BJ (cell line): Measurements from ENCODE around the gene MESP2. TPM values are rescaled to one million over a fixed set of nuclear protein-coding genes. Genes with fewer than 3 reads are reported as not detected.

ENCODE experiments used
- CTCF ChIA-PET: fragments of 350-600 bp; formaldehyde crosslinking; extraction: SDS; loops from one replicate; lab custom pipeline; 2021; ENCODE audit warnings: antibody characterized with exemption, inconsistent platforms; lab: Yijun Ruan, JAX
- POLR2A ChIA-PET: fragments of 300-600 bp; sonication (Branson Sonifier 250); formaldehyde crosslinking; extraction: SDS; loops from one replicate; lab custom pipeline; 2021; ENCODE audit warnings: antibody characterized with exemption; lab: Charles Lee
- DNase-seq: peaks from one replicate; pipeline ENCODE4 v3.0.0-alpha.2; 2011; ENCODE audit warnings: low read depth
- H3K27me3 ChIP-seq: 2 replicates; pipeline ENCODE4 v1.6.0; 2011; ENCODE audit warnings: low read length; ENCODE audit not compliant: control insufficient read depth, insufficient read depth
- H3K36me3 ChIP-seq: 2 replicates; pipeline ENCODE4 v1.5.1; 2011; ENCODE audit warnings: low read length; ENCODE audit not compliant: control insufficient read depth, insufficient read depth
- H3K4me3 ChIP-seq: 2 replicates; pipeline ENCODE4 v1.5.1; 2011; ENCODE audit warnings: low read depth, mild to moderate bottlenecking, control low read depth, low read length
- polyA plus RNA-seq: library from polyadenylated mRNA; depleted of rRNA; stranded (reverse); fragments of >200 nt; gene quantifications from 2 replicates; pipeline ENCODE4 v1.2.3, GENCODE V29; 2011
- TF ChIP-seq, protein P1 (sequence below): IDR thresholded peaks from 2 replicates; pipeline ENCODE4 v1.5.1; 2011; ENCODE audit warnings: low read depth, mild to moderate bottlenecking, control low read depth, inconsistent platforms, low read length, moderate library complexity; ENCODE audit not compliant: insufficient read depth

The MESP2 gene
- polyA plus RNA-seq, 1 experiment: 0.39 TPM

DNA sequence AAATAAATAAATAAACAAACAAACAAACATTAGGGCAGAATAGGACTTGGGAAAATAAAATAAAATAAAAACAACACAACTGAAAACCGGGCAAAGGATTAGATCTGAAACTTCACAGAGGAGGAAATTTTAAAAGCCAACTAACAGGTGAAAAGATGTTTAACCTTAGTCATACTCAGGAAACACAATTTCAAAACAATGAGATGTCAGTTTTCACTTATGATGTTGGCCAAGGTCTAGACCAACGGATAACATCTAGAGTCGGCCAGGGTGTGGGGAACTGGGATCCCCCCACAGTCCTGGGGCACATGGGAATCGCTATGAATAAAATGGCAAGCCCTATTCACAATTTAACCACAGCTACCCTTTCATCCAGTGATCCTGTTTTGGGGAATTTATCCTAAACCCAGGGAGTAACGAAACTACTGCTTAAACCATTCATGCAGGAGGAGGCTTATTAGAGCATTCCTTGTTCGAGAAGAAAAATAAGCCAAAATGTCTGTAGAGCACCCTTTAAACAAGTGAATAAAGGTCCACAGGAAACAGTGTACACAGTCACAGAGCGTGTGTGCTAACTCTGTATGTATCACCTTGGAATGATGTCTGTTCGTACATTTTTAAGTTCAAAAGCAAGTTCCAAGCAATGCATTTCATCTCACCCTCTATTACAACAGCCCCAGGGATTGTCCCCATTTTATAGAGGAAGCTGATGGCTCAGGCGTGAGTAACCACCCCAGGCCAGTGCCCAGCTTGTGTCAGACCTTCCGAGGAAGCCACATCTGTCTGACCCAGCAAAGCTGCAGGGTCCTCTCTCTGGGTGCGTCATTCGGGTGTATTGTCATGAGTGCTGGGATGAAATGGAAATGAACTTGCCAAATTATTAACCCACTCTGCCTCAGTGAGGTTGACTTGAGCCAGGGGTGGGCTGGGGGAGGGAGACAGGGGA, 44.8 kb downstream of the MESP2 start:
- Histone ChIP-seq H3K27me3 (no peaks in the 10 kb centered on the region), H3K4me3 (no peak overlapping the region), H3K36me3 (no peaks in the 10 kb centered on the region)
- DNase-seq: peak; percentile 82
- POLR2A ChIA-PET: interaction anchor here (1.6 kb wide), 1 partner anchor 16 kb away, joined by 5 read pairs; no protein-coding TSS in a partner anchor
- CTCF ChIA-PET: interaction anchor here (0.6 to 1.2 kb wide), 2 partner anchors 40 to 57 kb away, joined by 3 to 5 read pairs; no protein-coding TSS in a partner anchor
- TF ChIP-seq, protein P1, sequence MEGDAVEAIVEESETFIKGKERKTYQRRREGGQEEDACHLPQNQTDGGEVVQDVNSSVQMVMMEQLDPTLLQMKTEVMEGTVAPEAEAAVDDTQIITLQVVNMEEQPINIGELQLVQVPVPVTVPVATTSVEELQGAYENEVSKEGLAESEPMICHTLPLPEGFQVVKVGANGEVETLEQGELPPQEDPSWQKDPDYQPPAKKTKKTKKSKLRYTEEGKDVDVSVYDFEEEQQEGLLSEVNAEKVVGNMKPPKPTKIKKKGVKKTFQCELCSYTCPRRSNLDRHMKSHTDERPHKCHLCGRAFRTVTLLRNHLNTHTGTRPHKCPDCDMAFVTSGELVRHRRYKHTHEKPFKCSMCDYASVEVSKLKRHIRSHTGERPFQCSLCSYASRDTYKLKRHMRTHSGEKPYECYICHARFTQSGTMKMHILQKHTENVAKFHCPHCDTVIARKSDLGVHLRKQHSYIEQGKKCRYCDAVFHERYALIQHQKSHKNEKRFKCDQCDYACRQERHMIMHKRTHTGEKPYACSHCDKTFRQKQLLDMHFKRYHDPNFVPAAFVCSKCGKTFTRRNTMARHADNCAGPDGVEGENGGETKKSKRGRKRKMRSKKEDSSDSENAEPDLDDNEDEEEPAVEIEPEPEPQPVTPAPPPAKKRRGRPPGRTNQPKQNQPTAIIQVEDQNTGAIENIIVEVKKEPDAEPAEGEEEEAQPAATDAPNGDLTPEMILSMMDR: no peak

DNA sequence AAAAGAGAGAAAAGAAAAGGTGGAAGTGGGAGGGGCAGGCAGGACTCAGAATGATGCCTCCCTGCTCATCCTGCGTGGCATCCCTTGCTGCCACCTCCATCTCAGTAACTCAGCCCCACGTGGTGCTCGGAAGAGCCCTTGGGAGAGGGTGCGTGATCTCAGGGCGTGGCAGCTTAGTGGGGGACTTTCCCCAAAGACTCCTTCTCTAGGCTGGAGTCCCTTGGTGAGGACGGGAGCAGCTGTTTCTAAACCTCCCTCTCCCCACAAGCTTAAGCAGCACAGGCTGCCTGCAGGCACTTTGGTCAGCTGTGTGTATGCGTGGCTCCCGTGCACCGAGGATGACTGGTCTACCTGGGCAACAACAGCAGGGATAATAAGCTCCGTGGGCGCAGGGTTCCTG, 45.9 kb downstream of the MESP2 start:
- POLR2A ChIA-PET: interaction anchor here (1.6 kb wide), 1 partner anchor 15 kb away, joined by 5 read pairs; no protein-coding TSS in a partner anchor
- TF ChIP-seq, protein P1: no peak
- CTCF ChIA-PET: interaction anchor here (1.2 kb wide), 1 partner anchor 56 kb away, joined by 3 read pairs; no protein-coding TSS in a partner anchor
- Histone ChIP-seq H3K4me3 (no peak overlapping the region), H3K27me3 (no peaks in the 10 kb centered on the region), H3K36me3 (no peaks in the 10 kb centered on the region)
- DNase-seq: no peak

DNA sequence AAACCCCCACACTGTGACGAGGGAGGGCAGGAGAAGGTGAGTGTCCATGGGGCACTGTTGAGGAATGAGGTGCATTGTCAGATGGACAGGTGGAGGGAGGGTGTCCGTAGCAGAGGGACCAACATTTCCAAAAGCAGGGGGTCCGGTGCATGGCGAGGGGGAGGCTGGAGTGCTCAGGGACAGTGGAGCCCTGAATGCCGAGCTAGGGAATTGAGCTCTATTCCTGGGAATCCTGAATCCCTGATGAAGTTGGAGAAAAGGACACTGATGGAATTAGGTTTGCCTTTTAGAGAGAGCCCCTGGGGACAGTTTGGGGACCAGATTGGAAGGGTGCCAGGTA, 46.4 kb downstream of the MESP2 start:
- TF ChIP-seq, protein P1: no peak
- Histone ChIP-seq H3K4me3 (no peak overlapping the region), H3K36me3 (no peaks in the 10 kb centered on the region), H3K27me3 (no peaks in the 10 kb centered on the region)
- POLR2A ChIA-PET: interaction anchor here (1.6 kb wide), 1 partner anchor 14 kb away, joined by 5 read pairs; no protein-coding TSS in a partner anchor
- CTCF ChIA-PET: no interaction called here
- DNase-seq: no peak

DNA sequence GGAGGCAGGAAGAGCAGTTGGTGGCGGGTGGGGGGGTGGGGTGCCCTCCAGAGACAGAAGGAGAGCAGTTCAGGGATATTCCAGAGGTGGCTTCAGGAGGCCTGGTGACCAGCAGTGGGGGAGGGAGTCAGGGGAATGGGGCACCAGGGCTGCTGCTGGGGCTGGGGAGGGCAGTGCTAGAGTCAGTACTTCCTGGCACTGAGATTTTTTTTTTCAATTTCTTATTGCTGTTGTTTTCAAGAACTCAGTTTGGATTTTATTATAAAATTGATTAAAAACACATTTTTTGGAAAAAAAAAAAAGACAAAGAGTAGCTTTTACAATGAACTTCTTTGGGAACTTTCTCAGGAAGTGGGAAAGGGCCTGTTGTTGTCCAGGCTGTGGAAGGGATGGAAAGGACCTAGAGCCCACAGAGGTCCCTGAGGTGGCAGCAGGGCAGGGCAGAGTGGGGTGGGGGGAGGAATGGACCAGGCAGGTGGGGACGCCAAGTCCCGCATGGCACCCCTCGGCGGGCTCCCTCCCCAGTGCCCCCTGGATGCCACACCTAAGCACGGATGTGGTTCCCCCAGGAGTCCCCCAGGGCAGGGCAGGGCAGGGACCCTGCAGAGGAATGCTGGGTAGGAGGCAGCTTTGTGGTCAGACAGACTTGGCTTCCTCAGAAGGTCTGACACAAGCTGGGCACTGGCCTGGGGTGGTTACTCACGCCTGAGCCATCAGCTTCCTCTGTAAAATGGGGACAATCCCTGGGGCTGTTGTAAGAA, 47.0 kb downstream of the MESP2 start:
- ChIA-PET CTCF (no interaction called here), POLR2A (interaction anchor here (0.6 kb wide), 5 partner anchors 13 to 223 kb away, joined by 3 to 11 read pairs (median 5); no protein-coding TSS in a partner anchor)
- no peaks in the 10 kb centered on the region for H3K27me3 ChIP-seq
- TF ChIP-seq, protein P1: no peak
- no peaks in the 10 kb centered on the region for H3K36me3 ChIP-seq
- DNase-seq: no peak
- no peak overlapping the region for H3K4me3 ChIP-seq
